HUDEP-2 (cell line): ENCODE data around the gene TAS2R46.
A peak's percentile ranks its signal among the peaks of the same experiment; 100 is the strongest.
"Not testable (repeated sequence)": the region's sequence is repeated elsewhere in the genome, so short reads cannot be mapped to it uniquely, and the experiment has no call there.

Experiments used
- DNase-seq, 76 experiments: peaks; one replicate each; lab custom pipeline; 2025; ENCODE audit not compliant: unreplicated experiment in 76 of 76; lab: John Stamatoyannopoulos, UW

TAS2R46 gene, protein sequence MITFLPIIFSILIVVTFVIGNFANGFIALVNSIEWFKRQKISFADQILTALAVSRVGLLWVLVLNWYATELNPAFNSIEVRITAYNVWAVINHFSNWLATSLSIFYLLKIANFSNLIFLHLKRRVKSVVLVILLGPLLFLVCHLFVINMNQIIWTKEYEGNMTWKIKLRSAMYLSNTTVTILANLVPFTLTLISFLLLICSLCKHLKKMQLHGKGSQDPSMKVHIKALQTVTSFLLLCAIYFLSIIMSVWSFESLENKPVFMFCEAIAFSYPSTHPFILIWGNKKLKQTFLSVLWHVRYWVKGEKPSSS

DNA sequence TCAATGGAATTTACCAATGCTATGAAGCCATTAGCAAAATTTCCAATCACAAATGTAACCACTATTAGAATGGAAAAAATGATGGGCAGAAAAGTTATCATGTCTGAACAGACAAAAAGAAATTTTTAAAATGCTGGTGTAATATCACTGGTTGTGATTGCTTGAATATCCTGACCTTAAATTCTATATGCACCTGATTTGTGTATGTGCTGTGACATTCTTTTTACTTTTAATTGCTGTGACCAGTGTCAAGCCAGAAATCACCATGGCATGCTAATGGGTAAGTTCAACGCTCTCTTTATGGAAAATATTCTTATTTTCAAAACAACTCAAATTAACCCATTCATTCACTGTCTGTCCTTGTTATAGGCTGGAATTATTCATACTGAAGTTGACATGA, at the start of gene TAS2R46:
Gene TAS2R46 (minus strand): TSS at position 101 of the 400 bp plus-strand sequence. CDS start 0 bp downstream, at position 101.
- DNase-seq: not testable (repeated sequence)

DNA sequence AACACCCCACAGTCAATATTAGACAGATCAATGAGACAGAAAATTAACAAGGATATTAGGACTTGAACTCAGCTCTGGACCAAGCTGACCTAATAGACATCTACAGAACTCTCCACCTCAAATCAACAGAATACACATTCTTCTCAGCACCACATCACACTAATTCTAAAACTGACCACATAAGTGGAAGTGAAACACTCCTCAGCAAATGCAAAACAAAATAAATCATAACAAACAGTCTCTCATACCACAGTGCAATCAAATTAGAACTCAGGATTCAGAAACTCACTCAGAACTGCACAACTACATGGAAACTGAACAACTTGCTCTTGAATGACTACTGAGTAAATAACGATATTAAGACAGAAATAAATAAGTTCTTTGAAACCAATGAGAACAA, 49.1 kb upstream of the TAS2R46 start:
- not testable (repeated sequence) for DNase-seq

DNA sequence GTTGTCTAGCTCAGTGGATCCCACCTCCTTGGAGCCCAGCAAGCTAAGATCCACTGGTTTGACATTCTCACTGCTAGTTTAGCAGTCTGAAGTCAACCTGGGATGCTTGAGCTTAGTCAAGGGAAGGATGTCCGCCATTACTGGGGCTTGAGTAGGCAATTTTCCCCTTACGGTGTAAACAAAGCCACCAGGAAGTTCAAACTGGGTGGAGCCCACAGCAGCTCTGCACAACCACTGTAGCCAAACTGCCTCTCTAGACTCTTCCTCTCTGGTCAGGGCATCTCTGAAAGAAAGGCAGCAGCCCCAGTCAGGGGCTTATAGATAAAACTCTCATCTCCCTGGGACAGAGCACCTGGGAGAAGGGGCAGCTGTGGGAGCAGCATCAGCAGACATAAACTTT, 46.8 kb upstream of the TAS2R46 start:
- DNase-seq: no peak

DNA sequence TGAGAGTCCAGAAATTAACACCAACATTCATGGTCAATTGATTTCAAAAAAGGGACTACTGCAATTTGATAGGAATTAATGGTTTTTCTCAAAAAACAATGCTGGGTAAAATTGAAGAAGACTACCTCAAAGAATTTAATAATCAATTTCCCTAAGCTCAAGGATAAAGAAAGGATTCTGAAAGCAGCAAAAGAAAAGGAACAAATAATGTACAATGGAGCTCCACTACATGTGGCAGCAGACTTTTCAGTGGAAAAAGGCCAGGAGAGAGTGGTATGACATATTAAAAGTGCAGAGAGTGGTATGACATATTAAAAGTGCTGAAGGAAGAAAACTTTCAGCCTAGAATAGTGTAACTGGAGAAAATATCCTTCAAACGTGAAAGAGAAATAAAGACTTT, 45.6 kb upstream of the TAS2R46 start:
- no peak for DNase-seq

DNA sequence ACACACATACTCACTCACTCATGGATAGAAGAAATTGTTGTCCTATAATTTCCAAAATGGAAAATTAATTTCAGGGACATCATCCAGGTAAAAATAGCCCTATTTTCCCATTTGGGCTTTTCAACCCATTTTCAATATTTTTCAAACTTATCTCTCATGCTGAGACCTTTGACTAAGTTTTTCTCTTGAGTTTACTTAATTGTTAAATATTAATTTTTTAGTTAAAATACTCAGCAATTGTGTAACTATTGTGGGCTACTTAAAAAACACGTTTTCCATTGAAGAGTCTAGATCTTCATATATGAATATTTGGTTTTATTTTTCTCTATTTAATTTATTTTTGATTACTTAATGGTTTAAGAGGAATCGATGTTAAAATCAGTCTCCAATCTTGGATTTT, 44.2 kb upstream of the TAS2R46 start:
- DNase-seq: no peak

DNA sequence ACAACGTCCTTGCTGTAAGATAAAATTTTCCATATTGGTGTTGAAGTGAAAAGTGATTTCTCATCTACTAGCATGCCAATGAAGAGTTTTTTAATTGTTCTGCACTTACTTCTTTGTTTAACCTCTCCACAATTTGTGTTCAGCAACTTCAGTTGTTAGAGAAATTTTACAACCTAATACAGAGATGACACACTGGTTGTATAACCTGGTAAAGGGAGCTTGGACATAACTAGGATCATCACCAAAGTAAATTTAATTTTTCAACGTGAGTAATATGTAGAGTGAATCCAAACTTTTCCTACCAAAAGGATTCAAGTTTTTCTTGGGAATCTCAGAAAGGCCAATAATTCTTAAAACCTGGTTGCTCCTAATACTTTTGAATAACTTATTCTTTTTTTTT, 43.5 kb upstream of the TAS2R46 start:
- no peak for DNase-seq

DNA sequence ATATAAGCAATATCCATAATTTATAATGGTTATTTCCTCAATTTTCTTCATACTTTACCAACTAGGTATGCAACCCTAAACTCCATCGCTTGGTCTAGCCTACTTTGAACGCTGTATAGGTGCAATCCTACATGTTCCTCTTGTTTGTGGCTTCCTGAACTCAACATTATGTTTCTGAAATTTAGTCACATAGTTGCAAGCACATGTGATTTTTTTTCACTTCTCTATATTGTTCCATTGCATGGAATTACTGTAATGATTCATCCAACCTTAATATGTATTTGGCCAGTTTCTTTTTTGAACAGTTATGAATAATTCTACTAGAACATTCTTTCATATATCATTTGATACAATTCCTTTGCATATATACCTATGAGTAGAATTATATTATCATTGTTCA, 32.8 kb upstream of the TAS2R46 start:
- not testable (repeated sequence) for DNase-seq

DNA sequence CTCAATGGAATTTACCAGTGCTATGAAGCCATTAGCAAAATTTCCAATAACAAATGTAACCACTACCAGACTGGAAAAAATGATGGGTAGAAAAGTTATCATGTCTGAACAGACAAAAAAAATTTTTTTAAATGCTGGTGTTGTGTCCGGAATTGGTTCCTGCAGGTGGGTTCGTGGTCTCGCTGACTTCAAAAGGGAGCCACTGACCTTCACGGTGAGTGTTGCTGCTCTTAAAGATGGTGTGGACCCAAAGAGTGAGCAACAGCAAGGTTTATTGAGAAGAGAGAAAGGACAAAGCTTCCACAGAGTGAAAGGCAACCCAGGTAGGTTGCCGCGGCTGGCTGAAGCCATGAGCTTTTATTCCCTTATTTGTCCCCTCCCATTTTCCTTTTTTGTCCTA, 30.0 kb upstream of the TAS2R46 start, which contains the start of gene TAS2R43:
Gene TAS2R43 (minus strand): TSS at position 186 of the 400 bp plus-strand sequence. CDS start 84 bp downstream, at position 102.
- DNase-seq: peak in 1 of 76 experiments; percentile 4

DNA sequence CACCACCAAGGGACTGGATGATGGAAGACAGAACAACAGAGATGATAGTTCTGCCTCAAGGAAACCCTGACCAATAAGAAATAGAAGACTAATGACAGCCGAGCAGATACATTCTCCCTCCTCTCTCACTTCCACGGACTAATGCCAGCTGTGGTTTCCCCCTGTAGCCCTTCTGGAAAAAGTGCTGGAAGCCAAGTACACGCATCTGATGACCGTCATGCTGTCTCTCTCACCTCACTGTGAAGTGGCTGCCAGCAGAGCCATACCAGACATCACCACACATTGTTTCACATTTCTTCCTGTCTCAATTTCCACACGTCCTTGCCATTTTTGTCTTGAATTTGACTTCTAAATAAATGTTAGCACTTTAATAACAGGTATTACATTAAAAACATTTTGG, 27.2 kb upstream of the TAS2R46 start:
- no peak for DNase-seq

DNA sequence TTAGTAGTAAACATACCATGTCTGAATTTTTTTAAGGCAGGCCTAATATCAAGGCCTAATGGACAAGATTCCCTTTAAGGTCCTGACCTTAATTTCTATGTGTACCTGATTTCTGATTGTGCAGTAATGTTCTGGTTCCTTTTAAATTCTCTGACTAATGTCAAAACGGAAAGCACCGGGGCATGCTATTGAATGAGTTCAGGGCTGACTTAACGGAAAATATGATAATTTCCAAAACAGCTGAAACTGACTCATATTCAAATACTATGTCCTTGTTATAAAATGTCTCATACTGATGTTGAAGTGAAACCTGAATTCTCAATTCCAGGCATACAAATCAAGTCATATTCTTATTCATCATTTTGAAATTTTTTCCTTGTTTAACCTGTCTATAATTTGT, 23.3 kb upstream of the TAS2R46 start:
- DNase-seq: no peak

DNA sequence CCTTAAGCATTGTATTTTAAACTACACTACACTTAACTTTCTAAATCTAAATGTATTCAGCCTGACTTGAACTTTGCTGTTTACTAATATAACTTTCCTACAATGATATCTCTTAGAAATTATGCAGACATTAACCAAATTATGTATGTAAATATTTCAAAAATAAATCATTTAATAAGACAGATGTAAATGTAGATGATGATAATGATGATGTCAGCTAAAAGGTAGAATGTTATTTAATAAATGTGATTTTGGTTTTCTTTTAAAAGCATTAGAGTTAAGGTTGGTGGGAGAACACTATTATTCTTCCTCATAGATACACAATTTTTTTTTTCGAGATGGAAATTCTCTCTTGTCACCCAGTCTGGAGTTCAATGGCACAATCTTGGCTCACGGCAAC, 19.9 kb upstream of the TAS2R46 start:
- no peak for DNase-seq

DNA sequence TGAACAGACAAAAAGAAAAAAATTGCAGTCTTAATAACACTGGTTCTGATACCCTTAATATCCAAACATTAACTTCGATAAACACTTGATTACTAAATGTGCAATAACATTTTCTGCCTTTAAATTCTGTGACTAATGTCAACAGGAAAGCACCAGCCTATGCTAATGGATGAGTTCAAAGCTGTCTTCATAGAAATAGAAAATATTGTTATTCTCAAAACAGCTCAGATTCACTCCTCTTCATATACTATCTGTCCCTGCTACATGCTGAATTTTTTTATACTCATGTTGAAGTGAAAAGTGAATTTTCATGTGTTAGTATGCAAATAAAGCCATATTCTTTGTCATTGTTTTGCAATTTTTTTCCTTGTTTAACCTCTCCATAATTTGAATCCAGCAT, 16.2 kb upstream of the TAS2R46 start:
- DNase-seq: no peak

DNA sequence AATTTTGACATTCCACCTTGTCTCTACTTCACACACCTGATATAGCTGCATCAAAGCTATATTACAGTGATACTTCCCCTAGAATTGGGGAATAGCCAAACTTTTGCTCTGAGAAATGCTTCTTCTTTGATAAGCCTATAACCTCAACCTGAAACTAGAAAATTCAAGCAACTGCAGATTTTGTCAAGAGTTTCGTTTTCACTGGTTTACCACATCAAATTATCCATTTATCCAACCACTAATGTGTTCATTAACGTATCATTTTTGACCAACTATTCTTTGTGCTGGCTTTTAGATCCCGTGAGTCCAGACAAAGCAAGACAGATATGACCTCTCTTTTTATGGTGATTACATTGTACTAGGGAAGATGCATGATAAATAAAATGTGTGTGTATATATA, 13.5 kb upstream of the TAS2R46 start:
- DNase-seq: no peak

DNA sequence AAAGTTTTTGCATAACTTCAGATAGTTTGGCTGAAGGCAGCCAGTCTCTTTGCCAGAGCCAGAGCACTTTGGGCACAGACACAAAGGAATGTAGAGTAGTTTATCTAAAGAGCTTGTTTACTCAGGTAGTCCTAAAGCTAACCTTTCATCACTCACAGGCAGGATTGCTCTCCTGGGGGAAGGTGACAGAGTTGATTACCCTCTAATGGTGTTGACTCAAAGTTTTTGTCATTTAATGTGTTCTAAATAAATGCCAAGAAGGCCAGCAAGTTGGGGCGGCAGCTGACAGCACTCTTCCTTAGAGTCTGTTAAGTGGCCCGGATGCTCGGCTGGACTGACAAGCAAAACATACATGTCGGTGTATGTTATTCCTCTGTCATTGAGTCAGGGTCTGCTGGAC, 9.3 kb upstream of the TAS2R46 start:
- DNase-seq: no peak

DNA sequence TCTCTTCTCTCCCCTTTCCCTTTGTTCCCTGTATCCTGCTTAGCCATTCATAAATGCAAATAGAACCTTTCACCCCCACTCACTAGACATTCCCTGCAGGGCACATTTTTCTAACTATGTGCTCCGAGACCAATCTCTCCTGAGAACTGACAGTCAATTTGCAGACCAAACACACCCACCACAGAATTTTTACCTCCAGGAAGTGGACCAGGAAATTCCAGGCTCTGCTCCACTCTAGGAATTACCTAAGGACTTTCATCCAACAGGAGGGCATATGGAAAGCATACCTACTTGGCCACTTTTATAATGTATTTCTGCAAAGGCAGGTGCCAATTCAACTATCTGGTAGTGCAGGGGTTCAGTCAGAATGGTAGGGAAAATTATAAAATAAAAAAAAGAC, 8.9 kb upstream of the TAS2R46 start:
- DNase-seq: no peak

DNA sequence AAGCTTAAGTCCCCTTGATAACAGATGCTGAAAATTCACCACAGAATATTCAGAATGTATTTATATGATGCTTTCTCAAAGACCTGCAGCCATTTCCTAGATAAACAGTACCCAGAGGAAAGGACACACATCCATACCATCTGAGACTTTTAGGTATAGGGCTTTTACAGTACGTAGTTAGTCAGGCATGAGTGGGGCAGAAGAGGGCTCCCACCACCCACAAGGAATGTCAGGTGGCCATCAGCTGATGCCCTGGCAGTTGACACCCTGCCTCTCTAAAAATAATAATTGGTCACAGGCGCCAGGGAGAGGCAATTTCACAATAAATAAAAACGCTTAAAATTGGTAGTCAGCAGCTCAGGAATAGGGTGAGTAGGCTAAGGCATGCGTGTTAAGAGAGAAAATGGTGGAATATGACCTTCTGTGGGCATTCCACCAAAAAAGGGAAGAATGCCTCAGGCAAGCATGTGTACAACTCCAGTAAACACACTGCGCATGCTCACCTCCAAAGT, 7.8 kb upstream of the TAS2R46 start:
- no peak for DNase-seq

DNA sequence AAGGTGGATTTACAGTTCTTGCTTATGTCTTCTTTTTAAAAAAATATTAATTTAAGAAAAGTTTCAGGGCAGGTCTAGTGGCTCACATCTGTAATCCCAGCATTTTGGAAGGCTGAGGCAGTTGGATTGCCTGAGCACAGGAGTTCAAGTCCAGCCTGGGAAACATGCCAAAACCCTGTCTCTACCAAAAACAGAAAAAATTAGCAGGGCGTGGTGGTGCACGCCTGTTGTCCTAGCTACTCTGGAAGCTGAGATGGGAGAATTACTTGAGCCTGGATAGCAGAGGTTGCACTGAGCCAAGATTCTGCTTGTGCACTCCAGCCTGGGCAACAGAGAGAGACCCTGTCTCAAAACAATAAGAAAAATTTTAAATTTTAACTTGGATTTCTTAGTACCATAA, 5.4 kb upstream of the TAS2R46 start:
- DNase-seq: peak in 31 of 76 experiments; percentile 0 to 48 (median 12)

DNA sequence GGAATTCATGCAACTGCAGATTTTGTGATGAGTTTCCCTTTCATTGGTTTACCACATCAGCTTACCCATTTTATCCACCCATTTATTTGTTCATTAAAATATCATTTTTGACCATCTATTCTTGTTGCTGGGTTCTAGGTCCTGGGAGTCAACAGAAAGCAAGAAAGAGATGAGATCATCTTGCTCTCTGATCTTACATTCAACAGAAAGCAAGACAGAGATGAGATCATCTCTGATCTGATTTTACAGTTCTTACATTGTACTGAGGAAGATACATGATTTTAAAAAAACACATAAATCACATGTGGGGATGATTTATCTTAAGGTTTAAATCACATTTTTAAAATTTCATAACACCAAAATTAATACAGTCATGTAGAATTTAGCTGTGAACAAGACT, 2.3 kb downstream of the TAS2R46 start:
- no peak for DNase-seq

DNA sequence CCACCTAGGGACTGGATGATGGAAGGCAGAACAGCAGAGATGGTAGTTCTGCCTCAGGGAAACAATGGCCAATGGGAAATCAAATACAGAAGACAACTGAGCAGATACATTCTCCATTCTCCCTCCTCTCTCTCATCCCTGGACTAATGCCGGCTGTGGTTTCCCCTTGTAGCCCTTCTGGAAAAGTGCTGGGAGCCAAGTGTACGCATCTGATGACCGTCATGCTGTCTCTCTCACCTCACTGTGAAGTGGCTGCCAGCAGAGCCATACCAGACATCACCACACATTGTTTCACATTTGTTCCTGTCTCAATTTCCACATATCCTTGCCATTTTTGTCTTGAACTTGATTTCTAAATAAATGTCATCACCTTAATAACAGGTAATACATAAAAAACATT, 3.1 kb downstream of the TAS2R46 start:
- DNase-seq: no peak

DNA sequence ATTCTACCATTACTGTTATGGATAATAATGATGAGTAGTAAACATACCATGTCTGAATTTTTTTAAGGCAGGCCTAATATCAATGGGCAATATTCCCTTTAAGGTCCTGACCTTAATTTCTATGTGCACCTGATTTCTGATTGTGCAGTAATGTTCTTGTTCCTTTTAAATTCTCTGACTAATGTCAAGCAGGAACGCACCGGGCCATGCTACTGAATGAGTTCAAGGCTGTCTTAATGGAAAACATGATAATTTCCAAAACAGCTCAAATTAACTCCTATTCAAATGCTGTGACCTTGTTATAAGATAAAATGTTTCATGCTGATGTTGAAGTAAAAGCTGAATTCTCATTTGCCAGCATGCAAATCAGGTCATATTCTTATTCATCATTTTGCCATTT, 6.8 kb downstream of the TAS2R46 start:
- no peak for DNase-seq

DNA sequence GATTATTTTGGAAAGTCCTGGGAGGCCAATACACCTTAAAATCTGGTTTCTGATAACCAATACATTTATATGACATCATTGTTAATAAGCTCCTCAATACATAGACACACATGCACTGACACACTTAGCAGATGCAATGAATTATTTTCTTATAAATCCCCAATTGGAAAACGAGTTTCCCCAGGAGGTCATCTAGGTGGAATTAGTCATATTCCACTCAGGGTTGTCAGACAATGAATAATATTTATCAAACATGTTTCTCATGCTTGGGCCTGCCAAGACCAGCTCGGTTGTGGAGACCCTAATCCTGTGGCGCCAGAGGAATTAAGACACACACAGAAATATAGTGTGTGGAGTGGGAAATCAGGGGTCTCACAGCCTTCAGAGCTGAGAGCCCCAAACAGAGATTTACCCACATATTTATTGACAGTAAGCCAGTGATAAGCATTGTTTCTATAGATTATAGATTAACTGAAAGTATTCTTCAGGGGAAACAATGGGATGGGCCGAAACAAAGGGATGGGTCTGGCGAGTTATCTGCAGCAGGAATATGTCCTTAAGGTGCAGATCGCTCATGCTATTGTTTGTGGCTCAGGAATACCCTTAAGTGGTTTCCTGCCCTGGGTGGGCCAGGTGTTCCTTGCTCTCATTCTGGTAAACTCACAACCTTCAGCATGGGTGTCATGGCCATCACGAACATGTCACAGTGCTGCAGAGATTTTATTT, 12.1 kb downstream of the TAS2R46 start:
- not testable (repeated sequence) for DNase-seq

DNA sequence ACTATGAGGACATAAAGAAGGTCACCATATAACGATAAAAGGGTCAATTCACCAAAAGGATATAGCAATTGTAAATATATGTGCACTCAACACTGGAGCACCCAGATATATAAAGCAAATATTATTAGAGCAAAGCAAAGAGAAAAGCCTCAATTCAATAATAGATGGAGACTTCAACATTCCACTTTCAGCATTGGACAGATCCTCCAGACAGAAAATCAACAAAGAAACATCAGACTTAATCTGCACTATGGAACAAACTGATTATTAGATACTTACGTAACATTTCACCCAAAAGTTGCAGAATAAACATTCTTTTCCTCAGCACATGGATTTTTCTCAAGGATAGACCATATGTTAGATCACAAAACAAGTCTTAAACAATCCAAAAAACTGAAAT, 20.7 kb downstream of the TAS2R46 start:
- not testable (repeated sequence) for DNase-seq
